IMR-90 (cell line): ENCODE measurements around the gene KDM4B. TPM values are rescaled to one million over a fixed set of nuclear protein-coding genes. Genes with fewer than 3 reads are reported as not detected.

Experiments
- ATAC-seq: fragments of 200-7000 bp; cut with Tn5 transposase; 2 replicates; pipeline ENCODE4 v1.9.1; 2020; ENCODE audit warnings: low read depth, mild to moderate bottlenecking, moderate library complexity
- BruUV-seq: library from RNA; stranded (reverse); fragments of 400-500 nt; replicated peaks from 2 replicates; lab custom pipeline; 2021; lab: Mats Ljungman, UMichigan
- CTCF ChIA-PET: fragments of 300-600 bp; formaldehyde crosslinking; extraction: SDS; loops from one replicate; lab custom pipeline; 2021; ENCODE audit warnings: antibody characterized with exemption; lab: Yijun Ruan, JAX
- POLR2A ChIA-PET: fragments of 300-600 bp; sonication (Branson Sonifier 250); formaldehyde crosslinking; loops from one replicate; lab custom pipeline; 2022; ENCODE audit warnings: antibody characterized with exemption; ENCODE audit not compliant: unreplicated experiment; lab: Charles Lee
- DNase-seq: peaks from one replicate; pipeline ENCODE4 v3.0.0; 2013
- H2AFZ ChIP-seq: replicated peaks from 2 replicates; pipeline ENCODE3; 2013; ENCODE audit warnings: low read length, mild to moderate bottlenecking; ENCODE audit not compliant: poor library complexity
- H2AK5ac ChIP-seq: 2 replicates; pipeline ENCODE4 v1.6.1; 2013; ENCODE audit warnings: low read depth, low read length, inconsistent platforms
- H2AK9ac ChIP-seq: replicated peaks from 2 replicates; pipeline ENCODE3; 2013; ENCODE audit warnings: mild to moderate bottlenecking, low read depth, low read length, moderate library complexity; ENCODE audit not compliant: poor library complexity
- H2BK120ac ChIP-seq: 2 replicates; pipeline ENCODE4 v1.6.1; 2013; ENCODE audit warnings: low read depth, low read length, inconsistent platforms
- H2BK15ac ChIP-seq: 3 replicates; pipeline ENCODE4 v1.6.1; 2013; ENCODE audit warnings: low read depth, low read length, inconsistent platforms
- H2BK20ac ChIP-seq: 2 replicates; pipeline ENCODE4 v1.6.1; 2013; ENCODE audit warnings: low read depth, mild to moderate bottlenecking, inconsistent platforms, low read length, moderate library complexity
- H2BK5ac ChIP-seq: 2 replicates; pipeline ENCODE4 v1.6.1; 2013; ENCODE audit warnings: mild to moderate bottlenecking, low read depth, low read length, inconsistent platforms; ENCODE audit not compliant: poor library complexity, severe bottlenecking
- H3K14ac ChIP-seq: replicated peaks from 2 replicates; pipeline ENCODE4 v1.6.1; 2013; ENCODE audit warnings: low read depth, low read length, inconsistent platforms
- H3K18ac ChIP-seq: 2 replicates; pipeline ENCODE4 v1.6.1; 2013; ENCODE audit warnings: low read depth, low read length, control low read depth
- H3K23ac ChIP-seq: 2 replicates; pipeline ENCODE4 v1.6.1; 2013; ENCODE audit warnings: low read depth, low read length, inconsistent platforms
- H3K27ac ChIP-seq: 2 replicates; pipeline ENCODE4 v1.5.1; 2013; ENCODE audit warnings: mild to moderate bottlenecking, control low read depth, low read length; ENCODE audit not compliant: insufficient read depth
- H3K27me3 ChIP-seq: 2 replicates; pipeline ENCODE4 v1.6.1; 2013; ENCODE audit warnings: low read length; ENCODE audit not compliant: control insufficient read depth, insufficient read depth
- H3K36me3 ChIP-seq: 2 replicates; pipeline ENCODE4 v1.6.1; 2013; ENCODE audit warnings: low read length, mixed read lengths; ENCODE audit not compliant: control insufficient read depth, insufficient read depth
- H3K4ac ChIP-seq: 2 replicates; pipeline ENCODE4 v1.6.1; 2013; ENCODE audit warnings: low read depth, low read length, inconsistent platforms
- H3K4me1 ChIP-seq: 2 replicates; pipeline ENCODE4 v1.6.1; 2013; ENCODE audit warnings: low read length, mixed read lengths; ENCODE audit not compliant: control insufficient read depth, insufficient read depth
- H3K4me2 ChIP-seq: 2 replicates; pipeline ENCODE4 v1.6.1; 2013; ENCODE audit warnings: low read depth, mild to moderate bottlenecking, control low read depth, low read length, moderate library complexity
- H3K4me3 ChIP-seq: 2 replicates; pipeline ENCODE4 v1.5.1; 2013; ENCODE audit warnings: low read depth, mild to moderate bottlenecking, control low read depth, low read length, moderate library complexity; ENCODE audit not compliant: insufficient read depth
- H3K56ac ChIP-seq: 2 replicates; pipeline ENCODE4 v1.6.1; 2013; ENCODE audit warnings: low read length, inconsistent platforms; ENCODE audit not compliant: insufficient read depth; ENCODE audit errors: extremely low read depth
- H3K79me1 ChIP-seq, 2 experiments: 2 replicates each; pipeline ENCODE4 v1.6.1; 2013; ENCODE audit warnings: low read length in 2 of 2, inconsistent platforms in 1 of 2, low read depth in 1 of 2
- H3K9ac ChIP-seq: 2 replicates; pipeline ENCODE4 v1.6.1; 2013; ENCODE audit warnings: low read depth, low read length, control low read depth
- H3K9me1 ChIP-seq: 2 replicates; pipeline ENCODE4 v1.6.1; 2013; ENCODE audit warnings: low read length, inconsistent platforms; ENCODE audit not compliant: insufficient read depth
- H3K9me3 ChIP-seq: 2 replicates; pipeline ENCODE4 v1.6.1; 2013; ENCODE audit warnings: low read length; ENCODE audit not compliant: control insufficient read depth, insufficient read depth
- H4K20me1 ChIP-seq: 2 replicates; pipeline ENCODE4 v1.6.1; 2013; ENCODE audit warnings: low read length, inconsistent platforms; ENCODE audit not compliant: insufficient read depth
- H4K5ac ChIP-seq: 2 replicates; pipeline ENCODE4 v1.6.1; 2013; ENCODE audit warnings: mild to moderate bottlenecking, low read depth, low read length, control low read depth
- H4K8ac ChIP-seq, 2 experiments: 2 replicates each; pipeline ENCODE4 v1.6.1; 2013; ENCODE audit warnings: low read depth in 2 of 2, low read length in 2 of 2, control low read depth in 1 of 2, inconsistent platforms in 1 of 2
- H4K91ac ChIP-seq: 2 replicates; pipeline ENCODE4 v1.6.1; 2013; ENCODE audit warnings: low read depth, low read length, inconsistent platforms; ENCODE audit not compliant: insufficient read depth
- ELK1 ChIP-seq: fragments of 150-350 bp; IDR thresholded peaks from 2 replicates; pipeline ENCODE4 v1.6.1; 2016; ENCODE audit warnings: low read depth, mild to moderate bottlenecking, low read length, moderate library complexity, borderline replicate concordance
- WGBS, 2 experiments: methylation state at CpG; one replicate each; pipeline versions ENCODE4 v1.1.5 to v1.1.7; 2013; ENCODE audit warnings: missing lambda C conversion rate in 2 of 2; ENCODE audit not compliant: insufficient read length in 1 of 2; ENCODE audit errors: extremely low coverage in 2 of 2; 5-methylcytosine and 5-hydroxymethylcytosine counted together
- dilution Hi-C: fragments of 300-500 bp; cut with HindIII; formaldehyde crosslinking; loops from one replicate; pipeline ENCODE4 v1.14.3; 2018; ENCODE audit warnings: low sequenced_read_pairs; ENCODE audit not compliant: unreplicated experiment
- in situ Hi-C: fragments of 300-500 bp; cut with MboI; formaldehyde crosslinking; loops from 3 replicates; pipeline ENCODE4 v1.14.3; 2019; ENCODE audit warnings: low sequenced_read_pairs, inconsistent platforms, mixed read lengths
- intact Hi-C: fragments of 100-400 bp; cut with micrococcal nuclease; formaldehyde crosslinking; loops from 2 replicates; pipeline ENCODE4 v1.10.0; 2022
- polyA plus RNA-seq, 3 experiments: library from polyadenylated mRNA; depleted of rRNA; stranded (reverse); fragments of >200 nt; gene quantifications; 2 replicates each; pipeline ENCODE4 v1.2.3, GENCODE V29; 2012; ENCODE audit warnings: low replicate concordance in 1 of 3
- total RNA-seq: library from RNA; depleted of rRNA; stranded (reverse); fragments of >200 nt; gene quantifications from 2 replicates; pipeline ENCODE4 v1.2.3, GENCODE V29; 2012

The KDM4B gene
- total and polyA plus RNA-seq, 2 of the 4 experiments (the other 2 are of a cell fraction): 5.0 to 17.9 TPM

GRCh38 chr19:5108123-5108596, 139.2 kb downstream of the KDM4B start:
- Histone ChIP-seq H2AFZ (no peak overlapping the region), H3K23ac (no peak overlapping the region), H3K4me2 (no peak overlapping the region), H3K14ac (no peak overlapping the region), H3K27ac (no peak overlapping the region), H3K27me3 (no peaks in the 10 kb centered on the region), H4K20me1 (peaks cover 3% of the 10 kb centered on the region), H2BK15ac (no peak overlapping the region), H3K56ac (no peak overlapping the region), H3K9me1 (0 out of 2 replicates have a peak, but pooled peaks cover 3% of the 10 kb centered on the region), H3K9me3 (no peaks in the 10 kb centered on the region), H3K36me3 (peaks cover 55% of the 10 kb centered on the region), H4K8ac (no peak overlapping the region), H2BK120ac (no peak overlapping the region), H4K91ac (no peak overlapping the region), H2BK20ac (no peak overlapping the region), H3K79me1 (no peaks in the 10 kb centered on the region; a peak in 2 of 4 replicates), H3K4me1 (peaks cover 5% of the 10 kb centered on the region; the same call in 1 of the 2 replicates), H2BK5ac (no peak overlapping the region), H2AK9ac (no peak overlapping the region), H3K4ac (no peak overlapping the region), H3K9ac (no peak overlapping the region), H3K18ac (no peak overlapping the region), H3K4me3 (no peak overlapping the region), H4K5ac (no peak overlapping the region), H2AK5ac (no peak overlapping the region)
- dilution Hi-C loops (no loop called here), intact Hi-C loops (no loop called here), in situ Hi-C loops (no loop called here)
- BruUV-seq: no TSS peak
- no peak for TF ChIP-seq ELK1
- ChIA-PET POLR2A (no interaction called here), CTCF (no interaction called here)
- 70% methylated on average over 2 of the region's 12 CpGs; no CpG with 5 or more reads in 1 of the 2 experiments for WGBS, 2 experiments
- ATAC-seq: no peak
- DNase-seq: no peak
